Lung (tissue), 12 donors: ENCODE results near the gene CPHXL2. TPM values are rescaled to one million over a fixed set of nuclear protein-coding genes. Genes with fewer than 3 reads are reported as not detected.

Experiments
- ATAC-seq: fragments of 200-7000 bp; cut with Tn5 transposase; one replicate; pipeline ENCODE4 v1.9.1; 2020; ENCODE audit warnings: moderate number of reproducible peaks; ENCODE audit not compliant: insufficient read depth, low FRiP score
- DNase-seq, 3 donors: peaks; one replicate each; pipeline ENCODE4 v3.0.0-alpha.2; 2013 to 2017
- H3K27ac ChIP-seq, 2 donors: one replicate each; pipeline ENCODE4 v1.5.1; 2013; ENCODE audit warnings: mild to moderate bottlenecking in 2 of 2, moderate library complexity in 2 of 2, control low read depth in 1 of 2, inconsistent platforms in 1 of 2, low read depth in 1 of 2, low read length in 1 of 2
- H3K27me3 ChIP-seq, 3 donors: one replicate each; pipeline ENCODE4 v1.5.1; 2013; ENCODE audit warnings: low read length in 2 of 3; ENCODE audit not compliant: control insufficient read depth in 3 of 3, insufficient read depth in 3 of 3
- H3K36me3 ChIP-seq, 4 donors: one replicate each; pipeline ENCODE4 v1.5.1; 2013; ENCODE audit warnings: low read length in 4 of 4, mild to moderate bottlenecking in 1 of 4, moderate library complexity in 1 of 4; ENCODE audit not compliant: control insufficient read depth in 4 of 4, insufficient read depth in 4 of 4
- H3K4me1 ChIP-seq, 5 donors: one replicate each; pipeline ENCODE4 v1.5.1; 2013; ENCODE audit warnings: low read length in 5 of 5, mild to moderate bottlenecking in 2 of 5, moderate library complexity in 1 of 5; ENCODE audit not compliant: control insufficient read depth in 5 of 5, insufficient read depth in 5 of 5
- H3K4me3 ChIP-seq: one replicate; pipeline ENCODE4 v1.5.1; 2013; ENCODE audit warnings: mild to moderate bottlenecking, control low read depth, moderate library complexity
- H3K9ac ChIP-seq, 2 donors: one replicate each; pipeline ENCODE4 v1.5.1; 2013; ENCODE audit warnings: low read length in 2 of 2, control low read depth in 1 of 2; ENCODE audit not compliant: insufficient read depth in 1 of 2
- H3K9me3 ChIP-seq, 4 donors: one replicate each; pipeline ENCODE4 v1.5.1; 2013; ENCODE audit warnings: low read length in 3 of 4, mild to moderate bottlenecking in 1 of 4, moderate library complexity in 1 of 4; ENCODE audit not compliant: control insufficient read depth in 4 of 4, insufficient read depth in 3 of 4
- CTCF ChIP-seq: IDR thresholded peaks from 2 replicates; pipeline ENCODE4 v1.5.1; 2012; ENCODE audit warnings: mild to moderate bottlenecking; ENCODE audit errors: control extremely low read depth, extremely low read depth
- WGBS, 2 donors: extraction: QIAGEN DNeasy Blood & Tissue Kit; methylation state at CpG; one replicate each; pipeline ENCODE4 v1.1.7; 2013; 5-methylcytosine and 5-hydroxymethylcytosine counted together
- polyA plus RNA-seq, 2 donors: library from polyadenylated mRNA; stranded (reverse); fragments of 200-250 nt; gene quantifications; one replicate each; pipeline ENCODE4 v1.2.1, GENCODE V29; 2013
- total RNA-seq, 2 donors: library from RNA; depleted of rRNA in 1 of 2; stranded (reverse); fragments of >200 nt in 1 of 2; gene quantifications; one replicate each; pipeline ENCODE4 v1.2.1, GENCODE V29; 2014 to 2021
- donor health status: control.
- donor health status: control.
- donor health status: Bipolar disorder and iron deficiency.
- donor health status: healthy.
- donor health status: DM: yes; HTN: yes; CAD: no.

CPHXL2 gene
- total and polyA plus RNA-seq, 4 donors: not detected

GRCh38 chr16:75617121-75617520, 59.7 kb downstream of the CPHXL2 start:
- no peak for TF ChIP-seq CTCF
- Histone ChIP-seq H3K4me1 (peaks cover under 1 to 5% (median 2%) of the 10 kb centered on the region in 5 donors), H3K36me3 (peaks cover 4 to 26% (median 18%) of the 10 kb centered on the region in 4 donors), H3K27ac (no peak overlapping the region), H3K9me3 (no peaks in the 10 kb centered on the region), H3K4me3 (no peak overlapping the region), H3K9ac (no peak overlapping the region), H3K27me3 (no peaks in the 10 kb centered on the region)
- no peak for ATAC-seq
- WGBS, 2 donors: 84 to 96% methylated on average over 3 of the region's 3 CpGs
- DNase-seq: no peak

GRCh38 chr16:75616521-75617010, 60.2 kb downstream of the CPHXL2 start:
- peaks cover 0 to 1% (median 0%) of the 10 kb centered on the region in 5 donors for H3K4me1 ChIP-seq
- H3K27me3 ChIP-seq: no peaks in the 10 kb centered on the region
- no peak overlapping the region for H3K4me3 ChIP-seq
- H3K9ac ChIP-seq: no peak overlapping the region
- peaks cover 4 to 28% (median 18%) of the 10 kb centered on the region in 4 donors for H3K36me3 ChIP-seq
- H3K27ac ChIP-seq: no peak overlapping the region
- TF ChIP-seq CTCF: no peak
- no peak for ATAC-seq
- WGBS, 2 donors: 89 to 95% methylated on average over 4 of the region's 4 CpGs
- no peak for DNase-seq
- H3K9me3 ChIP-seq: no peaks in the 10 kb centered on the region

- H3K9ac ChIP-seq: no peak overlapping the region
- H3K36me3 ChIP-seq: peaks cover 4 to 30% (median 22%) of the 10 kb centered on the region in 4 donors
- no peak overlapping the region for H3K4me3 ChIP-seq
- no peaks in the 10 kb centered on the region for H3K27me3 ChIP-seq
- ATAC-seq (no peak), DNase-seq (no peak)
- 97 to 100% methylated on average over 2 of the region's 2 CpGs for WGBS, 2 donors
- no peak for TF ChIP-seq CTCF
- H3K27ac ChIP-seq: no peak overlapping the region
- no peaks in the 10 kb centered on the region for H3K9me3 ChIP-seq
- H3K4me1 ChIP-seq: no peaks in the 10 kb centered on the region
These were observed 61.2 kb downstream of the CPHXL2 start for GRCh38 chr16:75615619-75616018.
